Measurements from ENCODE around the gene ESRP2.

DNA sequence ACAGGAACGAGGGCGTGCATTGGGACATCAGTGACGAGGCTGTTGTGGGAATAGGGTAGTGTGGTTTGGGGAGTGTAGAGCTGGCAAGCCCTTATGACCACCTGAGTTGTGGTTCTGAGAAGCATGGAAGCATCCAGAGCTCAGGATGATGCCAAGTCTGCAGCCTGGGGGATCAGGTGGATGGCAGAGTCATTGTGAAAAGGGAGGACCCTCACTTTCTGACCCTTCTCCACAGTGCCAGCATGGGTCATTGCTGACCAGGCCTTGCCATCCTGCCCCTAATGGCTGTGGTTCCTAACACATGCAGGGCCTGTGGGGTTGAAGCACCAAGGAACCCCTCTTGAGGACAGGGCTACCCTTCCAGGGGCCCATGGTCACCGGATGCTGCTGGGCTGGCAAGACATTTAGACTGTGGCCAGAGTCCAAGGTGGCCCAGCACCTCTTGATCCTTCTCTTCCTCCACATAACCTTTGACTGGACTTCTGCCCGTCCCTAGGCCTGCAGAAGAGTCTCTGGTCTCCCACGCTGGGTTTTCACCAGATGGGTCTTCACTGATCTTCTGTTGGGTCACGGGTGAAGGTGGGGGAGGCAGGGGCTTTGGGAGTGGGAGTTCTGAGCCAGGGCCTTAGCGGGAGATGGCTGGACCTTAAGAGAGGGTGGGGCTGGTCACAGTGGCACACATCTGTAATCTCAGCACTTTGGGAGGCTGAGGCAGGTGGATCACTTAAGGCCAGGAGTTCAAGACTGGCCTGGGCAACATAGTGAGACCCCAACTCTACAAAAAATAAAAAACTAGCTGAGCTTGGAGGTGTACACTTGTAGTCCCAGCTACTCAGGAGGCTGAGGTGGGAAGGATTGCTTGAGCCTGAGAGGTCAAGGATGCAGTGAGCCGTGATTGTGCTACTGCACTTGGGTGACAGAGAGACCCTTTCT, 7.3 kb upstream of the ESRP2 start:
- TF ChIP-seq, protein P1, sequence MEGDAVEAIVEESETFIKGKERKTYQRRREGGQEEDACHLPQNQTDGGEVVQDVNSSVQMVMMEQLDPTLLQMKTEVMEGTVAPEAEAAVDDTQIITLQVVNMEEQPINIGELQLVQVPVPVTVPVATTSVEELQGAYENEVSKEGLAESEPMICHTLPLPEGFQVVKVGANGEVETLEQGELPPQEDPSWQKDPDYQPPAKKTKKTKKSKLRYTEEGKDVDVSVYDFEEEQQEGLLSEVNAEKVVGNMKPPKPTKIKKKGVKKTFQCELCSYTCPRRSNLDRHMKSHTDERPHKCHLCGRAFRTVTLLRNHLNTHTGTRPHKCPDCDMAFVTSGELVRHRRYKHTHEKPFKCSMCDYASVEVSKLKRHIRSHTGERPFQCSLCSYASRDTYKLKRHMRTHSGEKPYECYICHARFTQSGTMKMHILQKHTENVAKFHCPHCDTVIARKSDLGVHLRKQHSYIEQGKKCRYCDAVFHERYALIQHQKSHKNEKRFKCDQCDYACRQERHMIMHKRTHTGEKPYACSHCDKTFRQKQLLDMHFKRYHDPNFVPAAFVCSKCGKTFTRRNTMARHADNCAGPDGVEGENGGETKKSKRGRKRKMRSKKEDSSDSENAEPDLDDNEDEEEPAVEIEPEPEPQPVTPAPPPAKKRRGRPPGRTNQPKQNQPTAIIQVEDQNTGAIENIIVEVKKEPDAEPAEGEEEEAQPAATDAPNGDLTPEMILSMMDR (IDR thresholded peaks at IDR 0.05 in 4 of 5, conservative IDR thresholded peaks at IDR 0.05 in 1 of 5), result no peak
- TF ChIP-seq POLR2A (IDR thresholded peaks at IDR 0.05), result no peak
